KOPT-K1 (cell line): ENCODE measurements around the gene PSME3IP1.

Source experiments
- H3K27ac ChIP-seq: fragments of 200-600 bp; sonication (generic); 2 replicates; pipeline ENCODE4 v1.5.1; 2016; ENCODE audit warnings: antibody characterized with exemption, mild to moderate bottlenecking, low read depth, low read length; ENCODE audit not compliant: poor library complexity, severe bottlenecking
- H3K36me3 ChIP-seq: fragments of 200-600 bp; sonication (generic); 2 replicates; pipeline ENCODE4 v1.5.1; 2017; ENCODE audit warnings: antibody characterized with exemption, mild to moderate bottlenecking, low read length, moderate library complexity; ENCODE audit not compliant: insufficient read depth
- H3K9me3 ChIP-seq: fragments of 200-600 bp; sonication (generic); 2 replicates; pipeline ENCODE4 v1.5.1; 2017; ENCODE audit warnings: antibody characterized with exemption, low read length, mild to moderate bottlenecking; ENCODE audit not compliant: insufficient read depth, poor library complexity, severe bottlenecking

PSME3IP1 gene

DNA sequence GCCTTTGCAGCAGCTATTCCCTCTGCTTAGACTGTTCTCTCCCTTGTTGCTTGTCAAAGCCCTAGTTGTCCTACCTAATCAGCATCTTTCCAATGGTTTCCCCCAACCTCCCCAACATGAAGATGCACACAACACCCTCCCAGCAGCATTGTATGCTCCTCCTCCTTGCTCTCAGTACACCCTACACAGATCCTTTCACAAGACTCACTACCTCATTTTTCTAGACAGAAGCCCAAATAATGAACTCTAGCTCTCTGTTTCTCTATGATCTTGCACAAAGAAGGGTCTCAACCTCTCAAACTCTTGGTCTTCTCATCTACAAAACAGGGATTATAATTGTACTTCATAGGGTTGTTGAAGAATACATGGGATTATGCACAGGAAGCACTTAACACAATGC is 19.4 kb downstream of the PSME3IP1 start:
- Histone ChIP-seq H3K36me3 (peaks cover 94% of the 10 kb centered on the region), H3K27ac (no peak overlapping the region), H3K9me3 (no peaks in the 10 kb centered on the region)

DNA sequence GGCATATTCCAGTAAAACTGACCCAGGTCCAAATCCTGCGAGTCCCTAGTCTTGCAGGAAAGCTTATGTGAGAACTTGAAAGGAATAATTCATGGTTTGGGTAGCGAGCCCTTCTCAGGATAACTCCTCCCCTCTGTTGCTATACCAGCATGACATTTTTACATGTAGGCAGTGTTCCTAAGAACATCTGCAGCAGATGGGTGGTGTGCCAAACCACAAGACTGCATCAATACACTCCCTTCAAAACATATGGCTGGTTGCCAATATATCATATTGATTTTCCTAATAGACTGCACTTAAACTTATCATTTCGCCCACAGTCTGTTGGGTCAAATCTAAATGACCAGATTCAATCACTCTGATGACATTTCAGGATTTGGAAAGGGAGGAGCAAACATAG is 19.9 kb downstream of the PSME3IP1 start:
- Histone ChIP-seq H3K9me3 (no peaks in the 10 kb centered on the region), H3K36me3 (peaks cover 94% of the 10 kb centered on the region), H3K27ac (no peak overlapping the region)

- Histone ChIP-seq H3K27ac (no peak overlapping the region), H3K9me3 (no peaks in the 10 kb centered on the region), H3K36me3 (peaks cover 94% of the 10 kb centered on the region)
Measured at GRCh38 chr16:57165483-57165882, 20.4 kb downstream of the PSME3IP1 start.

DNA sequence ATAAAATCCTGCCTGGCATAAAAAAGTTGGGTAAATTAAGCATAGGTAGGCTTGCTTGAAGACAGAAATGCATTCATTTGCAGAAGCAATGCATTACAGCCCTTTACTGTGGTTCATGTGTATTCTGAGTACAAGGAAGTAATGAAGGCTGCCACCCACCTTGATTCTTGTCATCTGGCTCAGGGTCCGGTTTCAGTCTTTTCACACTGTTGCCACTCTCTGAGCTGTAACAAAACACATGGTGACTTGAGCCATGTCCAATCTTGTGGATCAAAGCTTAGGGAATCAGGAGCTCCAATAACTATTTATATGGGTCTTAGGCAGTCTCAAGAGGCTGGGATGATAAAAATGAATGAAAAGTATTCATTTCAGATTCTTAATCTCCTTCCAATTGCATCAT is 22.0 kb downstream of the PSME3IP1 start:
- no peaks in the 10 kb centered on the region for H3K9me3 ChIP-seq
- peaks cover 92% of the 10 kb centered on the region for H3K36me3 ChIP-seq
- H3K27ac ChIP-seq, result no peak overlapping the region

DNA sequence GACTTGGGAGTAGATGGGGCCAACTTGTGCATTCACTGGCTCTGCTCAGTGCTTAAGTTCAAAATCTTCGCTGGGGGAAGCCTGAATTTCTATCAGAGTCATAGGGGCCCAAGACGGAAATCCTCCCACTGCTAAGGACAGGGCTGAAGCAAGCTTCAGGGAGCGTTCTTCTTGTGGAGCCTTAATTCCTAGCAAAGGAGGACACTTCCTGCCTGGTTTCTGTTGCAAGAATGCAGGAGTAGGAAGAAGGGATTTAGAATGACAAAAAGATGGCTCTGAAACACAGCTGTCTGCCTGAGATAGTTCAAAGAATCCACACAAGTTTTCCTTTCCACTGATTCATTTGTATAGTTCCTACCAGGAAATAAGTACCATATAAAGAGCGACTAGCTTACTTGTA is 26.4 kb downstream of the PSME3IP1 start:
- Histone ChIP-seq H3K27ac (no peak overlapping the region), H3K36me3 (peaks cover 97% of the 10 kb centered on the region), H3K9me3 (no peaks in the 10 kb centered on the region)

GRCh38 chr16:57157533-57157932 is 28.3 kb downstream of the PSME3IP1 start:
- no peaks in the 10 kb centered on the region for H3K9me3 ChIP-seq
- no peak overlapping the region for H3K27ac ChIP-seq
- peaks cover 97% of the 10 kb centered on the region for H3K36me3 ChIP-seq

- peaks cover 98% of the 10 kb centered on the region for H3K36me3 ChIP-seq
- no peak overlapping the region for H3K27ac ChIP-seq
- H3K9me3 ChIP-seq, result no peaks in the 10 kb centered on the region
Measured at GRCh38 chr16:57156351-57156703, 29.5 kb downstream of the PSME3IP1 start.

DNA sequence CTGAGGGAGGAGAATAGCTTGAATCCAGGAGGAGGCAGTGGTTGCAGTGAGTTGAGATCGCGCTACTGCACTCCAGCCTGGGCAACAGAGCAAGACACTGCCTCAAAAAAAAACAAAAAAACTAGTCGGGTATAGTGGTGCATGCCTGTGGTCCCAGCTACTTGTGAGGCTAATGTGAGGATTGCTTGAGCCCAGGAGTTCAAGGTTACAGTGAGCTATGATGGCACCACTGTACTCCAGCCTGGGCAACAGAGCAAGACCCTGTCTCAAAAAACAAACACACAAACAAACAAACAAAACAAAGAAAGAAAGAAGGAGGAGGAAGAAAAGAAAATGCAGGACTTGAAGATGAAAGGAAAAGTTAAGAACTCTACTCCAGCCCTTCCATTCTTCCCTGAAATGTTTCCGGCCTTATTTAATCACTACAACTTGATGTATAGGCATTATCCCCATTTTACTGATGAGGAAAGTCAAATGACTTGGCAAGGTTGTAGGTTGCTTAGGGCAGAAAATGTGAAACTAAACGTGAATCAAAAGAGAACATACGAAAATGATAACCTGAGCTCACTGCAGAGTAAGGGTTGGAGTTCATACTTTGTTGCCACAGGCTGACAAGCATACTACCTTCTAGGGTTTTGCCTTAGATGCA is 30.0 kb downstream of the PSME3IP1 start:
- H3K9me3 ChIP-seq, result no peaks in the 10 kb centered on the region
- H3K36me3 ChIP-seq, result peaks cover 98% of the 10 kb centered on the region
- H3K27ac ChIP-seq, result no peak overlapping the region

GRCh38 chr16:57153841-57154240 is 32.0 kb downstream of the PSME3IP1 start:
- no peak overlapping the region for H3K27ac ChIP-seq
- no peaks in the 10 kb centered on the region for H3K9me3 ChIP-seq
- peaks cover 92% of the 10 kb centered on the region for H3K36me3 ChIP-seq

DNA sequence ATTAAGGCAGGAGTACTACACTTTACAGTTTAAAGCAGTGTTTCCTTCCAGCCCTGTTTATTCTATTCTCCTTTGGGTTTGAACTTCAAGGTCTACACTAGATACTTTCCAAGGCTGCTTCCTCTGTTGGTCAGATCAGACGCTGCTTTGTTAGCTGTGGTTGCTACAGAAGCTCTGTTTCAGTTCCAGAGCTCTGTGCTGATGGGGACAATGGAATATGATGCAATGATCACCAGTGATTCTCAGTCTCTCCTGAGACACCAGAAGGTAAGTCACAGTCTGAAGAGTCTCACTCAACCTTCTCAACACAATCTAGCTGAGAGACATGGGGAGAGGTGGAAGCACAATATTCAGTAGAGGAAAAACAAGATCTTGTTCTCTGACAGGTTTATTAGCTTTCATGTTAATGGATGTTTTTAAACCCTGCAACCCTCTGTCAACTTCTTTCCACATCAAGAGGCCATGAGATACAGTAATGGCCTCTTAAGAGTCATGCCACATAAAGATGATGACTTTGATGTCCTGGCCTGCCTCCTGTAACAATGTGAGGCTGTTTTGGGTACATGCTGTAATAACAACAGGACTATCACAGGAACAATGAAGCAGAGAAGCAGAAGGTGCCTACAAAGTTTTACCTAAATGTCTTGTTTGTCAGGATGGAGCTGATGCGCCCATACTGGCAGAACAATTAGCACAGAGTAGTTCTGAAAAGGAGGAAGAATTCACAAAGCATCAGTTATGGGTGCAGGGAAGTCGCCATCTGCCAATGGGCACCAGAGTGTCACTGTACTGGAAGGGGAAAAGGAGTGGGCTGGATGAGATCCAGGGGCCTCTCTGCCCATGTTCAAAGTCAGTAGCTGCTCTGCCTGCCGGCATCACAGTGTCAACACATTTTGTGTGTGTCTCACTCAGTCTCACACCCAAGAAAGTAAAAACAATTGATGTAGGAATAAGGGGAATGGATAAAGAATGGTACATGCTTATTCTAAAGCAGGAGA is 33.4 kb downstream of the PSME3IP1 start:
- Histone ChIP-seq H3K36me3 (peaks cover 78% of the 10 kb centered on the region), H3K9me3 (no peaks in the 10 kb centered on the region), H3K27ac (no peak overlapping the region)

- no peak overlapping the region for H3K27ac ChIP-seq
- H3K9me3 ChIP-seq, result no peaks in the 10 kb centered on the region
- H3K36me3 ChIP-seq, result peaks cover 68% of the 10 kb centered on the region
Measured at GRCh38 chr16:57151369-57151768, 34.5 kb downstream of the PSME3IP1 start.

DNA sequence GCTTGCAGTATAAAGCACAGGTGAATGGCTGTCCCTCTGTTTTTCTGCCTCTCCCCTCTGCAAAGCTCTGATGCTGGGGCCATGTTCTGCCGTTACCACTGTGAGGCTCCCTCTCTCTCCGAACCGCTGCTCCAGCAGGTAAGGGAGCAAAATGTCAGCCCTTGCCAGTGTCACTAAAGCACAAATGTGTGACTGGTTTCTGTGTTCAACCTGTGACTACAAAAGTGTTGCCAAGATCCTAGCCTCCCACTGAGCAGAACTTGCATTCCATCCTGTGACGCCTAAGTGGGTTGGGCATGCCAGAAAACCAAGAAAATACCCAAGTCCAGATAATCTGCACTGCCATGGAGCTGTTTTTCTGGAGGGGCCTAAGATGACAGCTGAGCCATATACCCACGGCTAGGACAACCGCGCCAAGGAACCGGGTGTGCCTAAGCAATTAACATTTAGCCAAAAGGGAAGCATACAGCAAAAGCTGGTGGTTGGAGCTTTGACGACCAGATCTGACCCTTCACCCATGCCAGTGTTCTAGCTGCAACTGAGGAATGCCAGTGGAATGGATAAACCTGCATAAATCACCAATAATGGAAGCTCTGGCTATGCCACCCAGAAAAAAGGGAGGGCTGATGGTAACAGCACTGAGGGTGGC is 35.0 kb downstream of the PSME3IP1 start:
- Histone ChIP-seq H3K27ac (no peak overlapping the region), H3K9me3 (no peaks in the 10 kb centered on the region), H3K36me3 (peaks cover 62% of the 10 kb centered on the region)

- peaks cover 48% of the 10 kb centered on the region for H3K36me3 ChIP-seq
- H3K27ac ChIP-seq, result no peak overlapping the region
- no peaks in the 10 kb centered on the region for H3K9me3 ChIP-seq
Measured at GRCh38 chr16:57149391-57149790, 36.4 kb downstream of the PSME3IP1 start.

DNA sequence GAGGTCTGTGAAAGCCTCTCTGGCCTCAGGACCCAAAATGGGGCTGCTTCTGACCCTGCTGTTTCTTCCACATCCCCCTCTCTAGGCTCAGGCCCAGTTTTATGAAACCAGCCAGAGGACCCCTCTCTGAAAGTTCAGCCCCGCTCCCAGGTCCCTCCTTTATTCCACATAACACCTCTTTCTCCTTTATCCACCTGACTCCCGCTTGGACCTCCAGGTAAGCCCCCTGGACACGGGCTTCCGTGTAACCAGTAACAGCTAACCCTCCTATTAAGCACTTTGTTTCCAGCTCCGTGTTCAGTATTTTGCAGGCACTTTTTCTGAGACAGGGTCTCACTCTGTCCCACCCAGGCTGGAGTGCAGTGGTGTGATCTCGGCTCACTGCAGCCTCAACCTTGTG is 37.4 kb downstream of the PSME3IP1 start:
- no peaks in the 10 kb centered on the region for H3K9me3 ChIP-seq
- H3K27ac ChIP-seq, result no peak overlapping the region
- H3K36me3 ChIP-seq, result peaks cover 39% of the 10 kb centered on the region
